Prostate gland (tissue), 2 donors: ENCODE data around the gene CCDC69. TPM values are rescaled to one million over a fixed set of nuclear protein-coding genes. Genes with fewer than 3 reads are reported as not detected.
"Not testable (repeated sequence)": the region's sequence is repeated elsewhere in the genome, so short reads cannot be mapped to it uniquely, and the experiment has no call there.

Experiments used
- DNase-seq: peaks from one replicate; pipeline ENCODE4 v3.0.0-alpha.2; 2019; ENCODE audit warnings: low spot score
- H3K27ac ChIP-seq, 2 donors: fragments of 200-600 bp; sonication (generic); 2 replicates each; pipeline ENCODE4 v1.5.1; 2017 to 2019
- H3K27me3 ChIP-seq: fragments of 200-600 bp; sonication (generic); replicated peaks from 2 replicates; pipeline ENCODE4 v1.5.1; 2019; ENCODE audit not compliant: insufficient read depth
- H3K36me3 ChIP-seq, 2 donors: fragments of 200-600 bp; sonication (generic); 1 replicate in 1 of 2; 2 replicates in 1 of 2; pipeline versions ENCODE4 v1.5.1 to v1.8.1; 2017 to 2019
- H3K4me1 ChIP-seq: fragments of 200-600 bp; sonication (generic); replicated peaks from 2 replicates; pipeline ENCODE4 v1.5.1; 2019
- H3K4me3 ChIP-seq, 2 donors: fragments of 200-600 bp; sonication (generic); 2 replicates each; pipeline ENCODE4 v1.5.1; 2017 to 2019
- H3K9me3 ChIP-seq: fragments of 200-600 bp; sonication (generic); 2 replicates; pipeline ENCODE4 v1.5.1; 2017
- POLR2A ChIP-seq: fragments of 450-650 bp; IDR thresholded peaks from one replicate; pipeline ENCODE4 v1.6.1; 2016; ENCODE audit warnings: antibody characterized with exemption, mild to moderate bottlenecking
- POLR2AphosphoS5 ChIP-seq: sonication (generic); formaldehyde crosslinking; IDR thresholded peaks from one replicate; pipeline ENCODE4 v1.6.1; 2017; ENCODE audit warnings: antibody characterized with exemption
- WGBS: methylation state at CpG from one replicate; pipeline ENCODE4 v1.1.5; 2018; 5-methylcytosine and 5-hydroxymethylcytosine counted together
- intact Hi-C: fragments of 100-400 bp; cut with DNase I; formaldehyde crosslinking; loops from one replicate; pipeline ENCODE4 v1.14.2; 2022
- total RNA-seq, 2 donors: library from RNA; depleted of rRNA; stranded (reverse); fragments of >200 nt; gene quantifications; one replicate each; pipeline ENCODE4 v1.1.0, GENCODE V29; 2016
- TF ChIP-seq, protein P1 (sequence below), 4 experiments: fragments of 200-600 bp in 2 of 4; fragments of 450-650 bp in 2 of 4; sonication (generic) in 2 of 4; IDR thresholded peaks; 1 replicate in 3 of 4; 2 replicates in 1 of 4; pipeline ENCODE4 v1.5.1; 2016 to 2019; ENCODE audit warnings: antibody characterized with exemption in 4 of 4, mild to moderate bottlenecking in 2 of 4, moderate library complexity in 2 of 4

CCDC69 gene
- total RNA-seq, 2 donors from 2014 or later = 28.2 to 53.8 TPM

GRCh38 chr5:151199581-151200185 lies 24.2 kb downstream of the CCDC69 start:
- no peak for TF ChIP-seq POLR2AphosphoS5
- Histone ChIP-seq H3K27me3 (no peaks in the 10 kb centered on the region), H3K4me3 (no peak overlapping the region), H3K27ac (no peak overlapping the region), H3K36me3 (no peaks in the 10 kb centered on the region), H3K9me3 (no peaks in the 10 kb centered on the region), H3K4me1 (no peaks in the 10 kb centered on the region)
- DNase-seq = no peak
- WGBS = 76% methylated on average over 7 of the region's 7 CpGs
- intact Hi-C loops = no loop called here

DNA sequence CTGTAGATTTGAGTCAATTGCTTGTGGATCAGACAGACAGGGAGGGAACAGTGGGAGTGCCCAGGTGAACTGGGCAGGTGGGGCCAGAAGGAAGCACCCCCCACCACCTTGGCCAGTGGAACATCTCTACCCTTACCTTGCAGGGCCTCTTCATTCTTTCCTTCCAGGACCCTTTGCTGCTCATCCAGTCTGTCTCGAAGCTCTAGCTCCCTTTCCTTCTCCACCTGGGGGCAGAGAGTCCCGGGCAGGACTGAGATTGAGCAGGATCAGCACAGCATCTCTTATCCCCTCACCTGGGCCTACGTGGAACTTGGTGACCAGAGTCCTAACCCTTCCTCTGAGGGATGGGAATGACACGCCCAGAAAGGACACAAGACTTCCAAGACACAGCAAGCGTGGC lies 25.0 kb downstream of the CCDC69 start:
- Histone ChIP-seq H3K27me3 (no peaks in the 10 kb centered on the region), H3K4me1 (no peaks in the 10 kb centered on the region), H3K36me3 (no peaks in the 10 kb centered on the region), H3K9me3 (no peaks in the 10 kb centered on the region), H3K4me3 (no peak overlapping the region), H3K27ac (no peak overlapping the region)
- TF ChIP-seq POLR2A = no peak
- TF ChIP-seq, protein P1, sequence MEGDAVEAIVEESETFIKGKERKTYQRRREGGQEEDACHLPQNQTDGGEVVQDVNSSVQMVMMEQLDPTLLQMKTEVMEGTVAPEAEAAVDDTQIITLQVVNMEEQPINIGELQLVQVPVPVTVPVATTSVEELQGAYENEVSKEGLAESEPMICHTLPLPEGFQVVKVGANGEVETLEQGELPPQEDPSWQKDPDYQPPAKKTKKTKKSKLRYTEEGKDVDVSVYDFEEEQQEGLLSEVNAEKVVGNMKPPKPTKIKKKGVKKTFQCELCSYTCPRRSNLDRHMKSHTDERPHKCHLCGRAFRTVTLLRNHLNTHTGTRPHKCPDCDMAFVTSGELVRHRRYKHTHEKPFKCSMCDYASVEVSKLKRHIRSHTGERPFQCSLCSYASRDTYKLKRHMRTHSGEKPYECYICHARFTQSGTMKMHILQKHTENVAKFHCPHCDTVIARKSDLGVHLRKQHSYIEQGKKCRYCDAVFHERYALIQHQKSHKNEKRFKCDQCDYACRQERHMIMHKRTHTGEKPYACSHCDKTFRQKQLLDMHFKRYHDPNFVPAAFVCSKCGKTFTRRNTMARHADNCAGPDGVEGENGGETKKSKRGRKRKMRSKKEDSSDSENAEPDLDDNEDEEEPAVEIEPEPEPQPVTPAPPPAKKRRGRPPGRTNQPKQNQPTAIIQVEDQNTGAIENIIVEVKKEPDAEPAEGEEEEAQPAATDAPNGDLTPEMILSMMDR (IDR thresholded peaks at IDR 0.05) = no peak
- no peak for TF ChIP-seq POLR2AphosphoS5
- 83% methylated on average over 5 of the region's 5 CpGs for WGBS
- intact Hi-C loops = no loop called here
- no peak for DNase-seq

DNA sequence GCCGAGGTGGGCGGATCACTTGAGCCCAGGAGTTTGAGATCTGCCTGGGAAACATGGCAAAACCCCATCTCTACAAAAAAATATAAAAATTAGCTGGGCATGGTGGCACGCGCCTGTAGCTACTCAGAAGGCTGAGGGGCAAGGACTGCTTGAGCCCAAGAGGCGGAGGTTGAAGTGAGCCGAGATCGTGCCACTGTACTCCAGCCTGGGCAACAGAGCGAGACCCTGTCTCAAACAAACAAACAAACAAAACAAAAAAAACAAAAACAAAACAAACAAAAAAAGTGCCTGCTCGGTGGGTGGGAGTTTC lies 26.6 kb downstream of the CCDC69 start:
- H3K4me1 ChIP-seq, DNase-seq, H3K27me3 ChIP-seq, H3K4me3 ChIP-seq, H3K9me3 ChIP-seq, intact Hi-C loops, H3K27ac ChIP-seq, H3K36me3 ChIP-seq: not testable (repeated sequence)
- 92% methylated on average over 9 of the region's 9 CpGs for WGBS

DNA sequence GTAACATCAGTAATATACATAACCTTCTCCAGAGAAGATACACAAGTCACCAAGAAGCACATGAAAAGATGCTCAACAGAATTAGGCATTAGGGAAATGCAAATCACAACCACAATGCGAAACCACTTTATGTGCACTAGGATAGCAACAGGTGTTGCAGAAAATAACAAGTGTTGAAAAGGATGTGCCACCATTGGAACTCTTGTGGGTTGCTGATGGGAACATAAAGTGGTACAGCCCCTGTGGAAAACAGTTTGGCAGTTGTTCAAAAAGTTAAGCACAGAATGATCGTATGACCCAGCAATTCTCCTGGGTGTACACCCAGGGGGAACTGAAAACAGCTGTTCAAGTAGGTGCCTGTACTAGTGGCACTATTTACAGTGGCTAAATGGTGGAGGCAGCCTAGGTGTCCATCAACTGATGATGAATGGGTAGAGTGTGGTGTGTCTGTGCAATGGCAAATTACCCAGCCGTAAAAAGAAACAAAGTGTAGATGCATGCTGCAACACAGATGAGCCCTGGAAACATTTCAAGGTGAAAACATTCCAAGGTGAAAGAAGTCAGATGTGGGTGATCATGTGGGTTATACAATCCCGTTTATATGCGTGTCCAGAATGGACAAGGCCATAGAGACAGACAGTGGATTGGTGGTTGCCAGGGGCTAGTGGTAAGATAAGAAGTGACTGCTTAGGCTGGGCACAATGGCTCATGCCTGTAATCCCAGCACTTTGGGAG lies 27.2 kb downstream of the CCDC69 start:
- no peak overlapping the region for H3K27ac ChIP-seq
- H3K36me3 ChIP-seq = no peaks in the 10 kb centered on the region
- no peaks in the 10 kb centered on the region for H3K27me3 ChIP-seq
- no peaks in the 10 kb centered on the region for H3K9me3 ChIP-seq
- intact Hi-C loops = no loop called here
- no peak for TF ChIP-seq POLR2A
- TF ChIP-seq, protein P1 (IDR thresholded peaks at IDR 0.05) = no peak
- TF ChIP-seq POLR2AphosphoS5 = no peak
- H3K4me3 ChIP-seq = no peak overlapping the region
- H3K4me1 ChIP-seq = no peaks in the 10 kb centered on the region
- WGBS = 69% methylated on average over 5 of the region's 5 CpGs
- DNase-seq = no peak

- no peaks in the 10 kb centered on the region for H3K36me3 ChIP-seq
- H3K27me3 ChIP-seq = no peaks in the 10 kb centered on the region
- H3K4me1 ChIP-seq = no peaks in the 10 kb centered on the region
- no peak overlapping the region for H3K27ac ChIP-seq
- H3K4me3 ChIP-seq = no peak overlapping the region
- 87% methylated on average over 5 of the region's 5 CpGs for WGBS
- H3K9me3 ChIP-seq = no peaks in the 10 kb centered on the region
- TF ChIP-seq POLR2AphosphoS5 (no peak), POLR2A (no peak)
- TF ChIP-seq, protein P1 (IDR thresholded peaks at IDR 0.05) = no peak
- intact Hi-C loops = no loop called here
- DNase-seq = no peak
Observed at GRCh38 chr5:151195622-151196021, 28.3 kb downstream of the CCDC69 start.

GRCh38 chr5:151192626-151193025 lies 31.3 kb downstream of the CCDC69 start:
- TF ChIP-seq POLR2A = no peak
- TF ChIP-seq, protein P1 (IDR thresholded peaks at IDR 0.05) = no peak
- no peak for TF ChIP-seq POLR2AphosphoS5
- Histone ChIP-seq H3K36me3 (no peaks in the 10 kb centered on the region), H3K4me3 (no peak overlapping the region), H3K9me3 (no peaks in the 10 kb centered on the region), H3K4me1 (no peaks in the 10 kb centered on the region), H3K27ac (no peak overlapping the region), H3K27me3 (no peaks in the 10 kb centered on the region)
- intact Hi-C loops = no loop called here
- no peak for DNase-seq
